ENCODE measurements around the gene C16orf78. TPM values are rescaled to one million over a fixed set of nuclear protein-coding genes. Genes with fewer than 3 reads are reported as not detected.

The C16orf78 gene
- polyA plus RNA-seq, 1 donor from 2014 or later = not detected

DNA sequence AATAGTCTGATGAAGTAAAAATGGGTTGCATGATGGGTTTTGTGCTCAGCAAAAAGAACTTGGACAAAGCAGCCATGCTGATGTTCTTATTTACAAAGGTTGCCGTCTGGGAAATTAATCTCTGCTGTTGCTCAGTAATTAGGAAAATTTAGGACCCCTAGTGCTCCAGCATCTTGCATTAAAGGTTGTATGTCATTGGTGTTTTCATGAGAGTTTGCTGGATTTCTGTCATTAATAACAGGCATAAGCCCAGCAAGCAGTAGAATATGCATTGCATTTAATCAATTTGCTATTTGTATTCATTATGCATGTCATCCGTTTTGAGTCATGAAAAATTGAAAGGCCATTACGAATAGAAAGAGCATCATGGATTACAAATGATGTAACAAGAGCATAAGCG lies 45.3 kb upstream of the C16orf78 start:
- no peak overlapping the region for H3K27ac ChIP-seq (ENCODE audit: low read length)
- no peaks in the 10 kb centered on the region for H3K9me3 ChIP-seq (ENCODE audit: low read length)
- H3K9me2 ChIP-seq (ENCODE audit: insufficient read depth, low read length) = no peaks in the 10 kb centered on the region
- H4K20me1 ChIP-seq (ENCODE audit: insufficient read depth) = no peaks in the 10 kb centered on the region
- H3K79me2 ChIP-seq (replicated peaks; ENCODE audit: insufficient read depth, low read length) = no peaks in the 10 kb centered on the region
- H3K9ac ChIP-seq (ENCODE audit: low read length) = no peak overlapping the region
- no peak overlapping the region for H3K4me3 ChIP-seq (ENCODE audit: low read length)
- TF ChIP-seq EZH2 (IDR thresholded peaks at IDR 0.05; ENCODE audit: borderline replicate concordance, insufficient read depth, low read length, poor library complexity, severe bottlenecking) = no peak
- TF ChIP-seq TAF1 (IDR thresholded peaks at IDR 0.05; ENCODE audit: low read depth) = no peak
- no peak for TF ChIP-seq EP300 (conservative IDR thresholded peaks at IDR 0.05; ENCODE audit: poor library complexity, severe bottlenecking)
- TF ChIP-seq, protein P1, sequence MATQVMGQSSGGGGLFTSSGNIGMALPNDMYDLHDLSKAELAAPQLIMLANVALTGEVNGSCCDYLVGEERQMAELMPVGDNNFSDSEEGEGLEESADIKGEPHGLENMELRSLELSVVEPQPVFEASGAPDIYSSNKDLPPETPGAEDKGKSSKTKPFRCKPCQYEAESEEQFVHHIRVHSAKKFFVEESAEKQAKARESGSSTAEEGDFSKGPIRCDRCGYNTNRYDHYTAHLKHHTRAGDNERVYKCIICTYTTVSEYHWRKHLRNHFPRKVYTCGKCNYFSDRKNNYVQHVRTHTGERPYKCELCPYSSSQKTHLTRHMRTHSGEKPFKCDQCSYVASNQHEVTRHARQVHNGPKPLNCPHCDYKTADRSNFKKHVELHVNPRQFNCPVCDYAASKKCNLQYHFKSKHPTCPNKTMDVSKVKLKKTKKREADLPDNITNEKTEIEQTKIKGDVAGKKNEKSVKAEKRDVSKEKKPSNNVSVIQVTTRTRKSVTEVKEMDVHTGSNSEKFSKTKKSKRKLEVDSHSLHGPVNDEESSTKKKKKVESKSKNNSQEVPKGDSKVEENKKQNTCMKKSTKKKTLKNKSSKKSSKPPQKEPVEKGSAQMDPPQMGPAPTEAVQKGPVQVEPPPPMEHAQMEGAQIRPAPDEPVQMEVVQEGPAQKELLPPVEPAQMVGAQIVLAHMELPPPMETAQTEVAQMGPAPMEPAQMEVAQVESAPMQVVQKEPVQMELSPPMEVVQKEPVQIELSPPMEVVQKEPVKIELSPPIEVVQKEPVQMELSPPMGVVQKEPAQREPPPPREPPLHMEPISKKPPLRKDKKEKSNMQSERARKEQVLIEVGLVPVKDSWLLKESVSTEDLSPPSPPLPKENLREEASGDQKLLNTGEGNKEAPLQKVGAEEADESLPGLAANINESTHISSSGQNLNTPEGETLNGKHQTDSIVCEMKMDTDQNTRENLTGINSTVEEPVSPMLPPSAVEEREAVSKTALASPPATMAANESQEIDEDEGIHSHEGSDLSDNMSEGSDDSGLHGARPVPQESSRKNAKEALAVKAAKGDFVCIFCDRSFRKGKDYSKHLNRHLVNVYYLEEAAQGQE (IDR thresholded peaks at IDR 0.05; ENCODE audit: borderline replicate concordance) = no peak
- no peaks in the 10 kb centered on the region for H3K36me3 ChIP-seq (ENCODE audit: insufficient read depth, low read length)
- no peaks in the 10 kb centered on the region for H3K27me3 ChIP-seq (ENCODE audit: insufficient read depth, low read depth, low read length)
- H2AFZ ChIP-seq (ENCODE audit: low read depth, low read length) = no peak overlapping the region
- H3F3A ChIP-seq (ENCODE audit: insufficient read depth, low read length, poor library complexity, severe bottlenecking) = no peaks in the 10 kb centered on the region
- no peak overlapping the region for H3K4me2 ChIP-seq (ENCODE audit: low read length)

DNA sequence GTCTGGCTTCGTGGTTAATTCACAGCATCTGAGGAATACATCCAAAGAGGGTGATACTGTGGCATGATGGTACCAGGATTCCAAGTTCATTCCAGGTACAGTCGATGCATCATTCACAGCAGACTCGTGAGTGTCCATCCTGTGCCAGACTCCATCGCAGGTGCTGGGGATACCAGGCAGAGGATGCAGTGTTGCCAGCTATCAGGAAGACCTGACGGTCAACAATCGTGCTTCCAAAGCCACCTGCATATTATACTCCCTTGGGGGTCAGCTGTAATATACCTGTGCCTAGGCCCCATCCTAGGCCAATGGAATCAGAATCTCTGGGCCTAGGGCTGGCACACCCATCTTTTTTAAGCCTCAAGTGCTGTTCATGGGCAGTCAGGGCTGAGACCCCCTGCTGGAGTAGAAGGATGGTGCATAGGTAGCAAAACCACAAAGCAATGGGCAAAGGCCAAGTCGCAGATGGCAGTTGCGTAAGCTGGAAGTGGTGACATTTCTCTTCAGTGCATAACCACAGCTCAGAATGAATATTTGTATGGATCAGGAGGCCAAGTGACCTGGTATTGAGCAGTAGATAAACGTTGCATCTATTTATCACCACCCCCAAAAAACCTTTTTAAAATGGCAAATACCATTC lies 42.9 kb upstream of the C16orf78 start:
- Histone ChIP-seq H3K79me2 (replicated peaks; ENCODE audit: insufficient read depth, low read length) (no peaks in the 10 kb centered on the region), H3K27ac (ENCODE audit: low read length) (no peak overlapping the region), H3K9me3 (ENCODE audit: low read length) (no peaks in the 10 kb centered on the region), H3K4me3 (ENCODE audit: low read length) (no peak overlapping the region), H3K9ac (ENCODE audit: low read length) (no peak overlapping the region), H3K4me2 (ENCODE audit: low read length) (no peak overlapping the region), H3K27me3 (ENCODE audit: insufficient read depth, low read depth, low read length) (no peaks in the 10 kb centered on the region), H2AFZ (ENCODE audit: low read depth, low read length) (no peak overlapping the region), H3K36me3 (ENCODE audit: insufficient read depth, low read length) (no peaks in the 10 kb centered on the region), H3F3A (ENCODE audit: insufficient read depth, low read length, poor library complexity, severe bottlenecking) (no peaks in the 10 kb centered on the region), H3K9me2 (ENCODE audit: insufficient read depth, low read length) (no peaks in the 10 kb centered on the region), H4K20me1 (ENCODE audit: insufficient read depth) (no peaks in the 10 kb centered on the region)
- TF ChIP-seq, protein P1 (IDR thresholded peaks at IDR 0.05; ENCODE audit: borderline replicate concordance) = no peak
- no peak for TF ChIP-seq RAD21 (conservative IDR thresholded peaks at IDR 0.05)

All from neural cell (in vitro differentiated cells).